Measurements from ENCODE around the gene AP2A2.
A peak's percentile ranks its signal among the peaks of the same experiment; 100 is the strongest.

The AP2A2 gene

GRCh38 chr11:976431-977160 is 50.9 kb downstream of the AP2A2 start:
- peaks cover 0 to 20% (median 12%) of the 10 kb centered on the region in 4 experiments for H3K4me1 ChIP-seq (ENCODE audit: control extremely low read depth in 1 of 4, control insufficient read depth in 4 of 4, insufficient read depth in 4 of 4, low read length in 3 of 4)
- H3K27ac ChIP-seq (ENCODE audit: insufficient read depth in 1 of 2, low read depth in 1 of 2, low read length in 2 of 2, poor library complexity in 1 of 2, severe bottlenecking in 2 of 2), result no peak overlapping the region
- H3K4me3 ChIP-seq (ENCODE audit: control insufficient read depth in 1 of 7, extremely low read depth in 1 of 7, insufficient read depth in 4 of 7, low read depth in 2 of 7, low read length in 6 of 7), result no peak overlapping the region
- H3K27me3 ChIP-seq (replicated peaks in 2 of 5; ENCODE audit: control insufficient read depth in 4 of 5, insufficient read depth in 5 of 5, low read length in 4 of 5), result no peaks in the 10 kb centered on the region
- WGBS (ENCODE audit: insufficient coverage), result 59% methylated on average over 19 of the region's 26 CpGs
- peak; percentile 66 to 69 (median 69) for DNase-seq
- CTCF ChIA-PET, result interaction anchor here (0.6 to 5.2 kb wide), 7 partner anchors 32 to 129 kb away, joined by 3 to 29 read pairs (median 3); partner anchors contain the start of gene AP2A2
- peaks cover 4 to 71% (median 45%) of the 10 kb centered on the region in 4 experiments for H3K36me3 ChIP-seq (ENCODE audit: control insufficient read depth in 4 of 4, insufficient read depth in 4 of 4, low read length in 3 of 4)
- H3K9me3 ChIP-seq (ENCODE audit: control extremely low read depth in 1 of 5, control insufficient read depth in 4 of 5, insufficient read depth in 2 of 5, low read depth in 1 of 5, low read length in 4 of 5), result no peaks in the 10 kb centered on the region
- POLR2A ChIA-PET, result interaction anchor here (0.6 kb wide), 1 partner anchor 131 kb away, joined by 3 read pairs; no protein-coding TSS in a partner anchor

- Histone ChIP-seq H3K27ac (ENCODE audit: insufficient read depth in 1 of 2, low read depth in 1 of 2, low read length in 2 of 2, poor library complexity in 1 of 2, severe bottlenecking in 2 of 2) (no peak overlapping the region), H3K36me3 (ENCODE audit: control insufficient read depth in 4 of 4, insufficient read depth in 4 of 4, low read length in 3 of 4) (peaks cover 2 to 61% (median 38%) of the 10 kb centered on the region in 4 experiments), H3K9me3 (ENCODE audit: control extremely low read depth in 1 of 5, control insufficient read depth in 4 of 5, insufficient read depth in 2 of 5, low read depth in 1 of 5, low read length in 4 of 5) (no peaks in the 10 kb centered on the region), H3K4me3 (ENCODE audit: control insufficient read depth in 1 of 7, extremely low read depth in 1 of 7, insufficient read depth in 4 of 7, low read depth in 2 of 7, low read length in 6 of 7) (no peak overlapping the region), H3K4me1 (ENCODE audit: control extremely low read depth in 1 of 4, control insufficient read depth in 4 of 4, insufficient read depth in 4 of 4, low read length in 3 of 4) (peaks cover 0 to 13% (median 11%) of the 10 kb centered on the region in 4 experiments), H3K27me3 (replicated peaks in 2 of 5; ENCODE audit: control insufficient read depth in 4 of 5, insufficient read depth in 5 of 5, low read length in 4 of 5) (no peaks in the 10 kb centered on the region)
- ChIA-PET POLR2A (interaction anchor here (0.6 kb wide), 1 partner anchor 43 kb away, joined by 4 read pairs; no protein-coding TSS in a partner anchor), CTCF (interaction anchor here (0.8 to 5.2 kb wide), 3 partner anchors 10 to 131 kb away, joined by 3 to 29 read pairs (median 3); no protein-coding TSS in a partner anchor)
- WGBS (ENCODE audit: insufficient coverage), result 94% methylated on average over 22 of the region's 28 CpGs
- DNase-seq, result no peak
These were observed 52.4 kb downstream of the AP2A2 start for GRCh38 chr11:977830-978720.

- peaks cover 0 to 13% (median 11%) of the 10 kb centered on the region in 4 experiments for H3K4me1 ChIP-seq (ENCODE audit: control extremely low read depth in 1 of 4, control insufficient read depth in 4 of 4, insufficient read depth in 4 of 4, low read length in 3 of 4)
- H3K27ac ChIP-seq (ENCODE audit: insufficient read depth in 1 of 2, low read depth in 1 of 2, low read length in 2 of 2, poor library complexity in 1 of 2, severe bottlenecking in 2 of 2), result no peak overlapping the region
- CTCF ChIA-PET, result interaction anchor here (0.8 to 5.2 kb wide), 3 partner anchors 10 to 131 kb away, joined by 3 to 29 read pairs (median 3); no protein-coding TSS in a partner anchor
- H3K9me3 ChIP-seq (ENCODE audit: control extremely low read depth in 1 of 5, control insufficient read depth in 4 of 5, insufficient read depth in 2 of 5, low read depth in 1 of 5, low read length in 4 of 5), result no peaks in the 10 kb centered on the region
- H3K27me3 ChIP-seq (replicated peaks in 2 of 5; ENCODE audit: control insufficient read depth in 4 of 5, insufficient read depth in 5 of 5, low read length in 4 of 5), result no peaks in the 10 kb centered on the region
- POLR2A ChIA-PET, result no interaction called here
- 93% methylated on average over 16 of the region's 16 CpGs for WGBS (ENCODE audit: insufficient coverage)
- H3K36me3 ChIP-seq (ENCODE audit: control insufficient read depth in 4 of 4, insufficient read depth in 4 of 4, low read length in 3 of 4), result peaks cover under 1 to 57% (median 36%) of the 10 kb centered on the region in 4 experiments
- DNase-seq, result no peak
- H3K4me3 ChIP-seq (ENCODE audit: control insufficient read depth in 1 of 7, extremely low read depth in 1 of 7, insufficient read depth in 4 of 7, low read depth in 2 of 7, low read length in 6 of 7), result no peak overlapping the region
These were observed 53.1 kb downstream of the AP2A2 start for GRCh38 chr11:978781-979180.

- ChIA-PET CTCF (interaction anchor here (0.9 to 1.1 kb wide), 3 partner anchors 8 to 51 kb away, joined by 3 to 4 read pairs (median 3); no protein-coding TSS in a partner anchor), POLR2A (no interaction called here)
- DNase-seq, result no peak
- H3K27me3 ChIP-seq (replicated peaks in 2 of 5; ENCODE audit: control insufficient read depth in 4 of 5, insufficient read depth in 5 of 5, low read length in 4 of 5), result no peaks in the 10 kb centered on the region
- no peak overlapping the region for H3K27ac ChIP-seq (ENCODE audit: insufficient read depth in 1 of 2, low read depth in 1 of 2, low read length in 2 of 2, poor library complexity in 1 of 2, severe bottlenecking in 2 of 2)
- H3K36me3 ChIP-seq (ENCODE audit: control insufficient read depth in 4 of 4, insufficient read depth in 4 of 4, low read length in 3 of 4), result peaks cover 11 to 65% (median 43%) of the 10 kb centered on the region in 4 experiments
- no peaks in the 10 kb centered on the region for H3K9me3 ChIP-seq (ENCODE audit: control extremely low read depth in 1 of 5, control insufficient read depth in 4 of 5, insufficient read depth in 2 of 5, low read depth in 1 of 5, low read length in 4 of 5)
- peaks cover 0 to 13% (median 11%) of the 10 kb centered on the region in 4 experiments for H3K4me1 ChIP-seq (ENCODE audit: control extremely low read depth in 1 of 4, control insufficient read depth in 4 of 4, insufficient read depth in 4 of 4, low read length in 3 of 4)
- H3K4me3 ChIP-seq (ENCODE audit: control insufficient read depth in 1 of 7, extremely low read depth in 1 of 7, insufficient read depth in 4 of 7, low read depth in 2 of 7, low read length in 6 of 7), result no peak overlapping the region
- WGBS (ENCODE audit: insufficient coverage), result over 99% methylated on average over 19 of the region's 26 CpGs
These were observed 55.0 kb downstream of the AP2A2 start for GRCh38 chr11:980438-981357.

- H3K4me3 ChIP-seq (ENCODE audit: control insufficient read depth in 1 of 7, extremely low read depth in 1 of 7, insufficient read depth in 4 of 7, low read depth in 2 of 7, low read length in 6 of 7), result no peak overlapping the region
- no peaks in the 10 kb centered on the region for H3K27me3 ChIP-seq (replicated peaks in 2 of 5; ENCODE audit: control insufficient read depth in 4 of 5, insufficient read depth in 5 of 5, low read length in 4 of 5)
- H3K9me3 ChIP-seq (ENCODE audit: control extremely low read depth in 1 of 5, control insufficient read depth in 4 of 5, insufficient read depth in 2 of 5, low read depth in 1 of 5, low read length in 4 of 5), result no peaks in the 10 kb centered on the region
- WGBS (ENCODE audit: insufficient coverage), result 95% methylated on average over 11 of the region's 14 CpGs
- peaks cover 0 to 4% (median 2%) of the 10 kb centered on the region in 4 experiments for H3K4me1 ChIP-seq (ENCODE audit: control extremely low read depth in 1 of 4, control insufficient read depth in 4 of 4, insufficient read depth in 4 of 4, low read length in 3 of 4)
- H3K27ac ChIP-seq (ENCODE audit: insufficient read depth in 1 of 2, low read depth in 1 of 2, low read length in 2 of 2, poor library complexity in 1 of 2, severe bottlenecking in 2 of 2), result no peak overlapping the region
- no peak for DNase-seq
- peaks cover 20 to 71% (median 50%) of the 10 kb centered on the region in 4 experiments for H3K36me3 ChIP-seq (ENCODE audit: control insufficient read depth in 4 of 4, insufficient read depth in 4 of 4, low read length in 3 of 4)
- ChIA-PET POLR2A (no interaction called here), CTCF (interaction anchor here (0.9 to 1.1 kb wide), 3 partner anchors 9 to 52 kb away, joined by 3 to 4 read pairs (median 3); no protein-coding TSS in a partner anchor)
These were observed 56.1 kb downstream of the AP2A2 start for GRCh38 chr11:981764-982163.

GRCh38 chr11:984546-984945 is 58.9 kb downstream of the AP2A2 start:
- no peaks in the 10 kb centered on the region for H3K27me3 ChIP-seq (replicated peaks in 2 of 5; ENCODE audit: control insufficient read depth in 4 of 5, insufficient read depth in 5 of 5, low read length in 4 of 5)
- DNase-seq, result no peak
- H3K9me3 ChIP-seq (ENCODE audit: control extremely low read depth in 1 of 5, control insufficient read depth in 4 of 5, insufficient read depth in 2 of 5, low read depth in 1 of 5, low read length in 4 of 5), result no peaks in the 10 kb centered on the region
- POLR2A ChIA-PET, result no interaction called here
- H3K27ac ChIP-seq (ENCODE audit: insufficient read depth in 1 of 2, low read depth in 1 of 2, low read length in 2 of 2, poor library complexity in 1 of 2, severe bottlenecking in 2 of 2), result no peak overlapping the region
- no peak overlapping the region for H3K4me3 ChIP-seq (ENCODE audit: control insufficient read depth in 1 of 7, extremely low read depth in 1 of 7, insufficient read depth in 4 of 7, low read depth in 2 of 7, low read length in 6 of 7)
- peaks cover 30 to 69% (median 57%) of the 10 kb centered on the region in 4 experiments for H3K36me3 ChIP-seq (ENCODE audit: control insufficient read depth in 4 of 4, insufficient read depth in 4 of 4, low read length in 3 of 4)
- WGBS (ENCODE audit: insufficient coverage), result over 99% methylated on average over 15 of the region's 15 CpGs
- H3K4me1 ChIP-seq (ENCODE audit: control extremely low read depth in 1 of 4, control insufficient read depth in 4 of 4, insufficient read depth in 4 of 4, low read length in 3 of 4), result no peaks in the 10 kb centered on the region
- CTCF ChIA-PET, result interaction anchor here (1.0 to 1.3 kb wide), 2 partner anchors 10 to 60 kb away, joined by 3 to 5 read pairs; no protein-coding TSS in a partner anchor

All from common myeloid progenitor, CD34-positive (primary cell).